OCI-LY1 (cell line): ENCODE measurements around the gene FOXN3.

Experiments
- CTCF ChIP-seq: fragments of 200-600 bp; sonication (generic), shearing (Covaris generic); IDR thresholded peaks from 2 replicates; pipeline ENCODE4 v1.5.1; 2017; ENCODE audit warnings: mild to moderate bottlenecking, antibody characterized with exemption, low read length, moderate library complexity, mixed read lengths
- EZH2 ChIP-seq: fragments of 200-600 bp; sonication (generic), shearing (Covaris generic); IDR thresholded peaks from 2 replicates; pipeline ENCODE4 v1.8.0; 2017; ENCODE audit warnings: borderline replicate concordance, mixed run types, mild to moderate bottlenecking, antibody characterized with exemption, low read length, moderate library complexity, mixed read lengths

GRCh38 chr14:89175881-89176799 is 240.9 kb downstream of the FOXN3 start:
- no peak for TF ChIP-seq CTCF
- no peak for TF ChIP-seq EZH2
